Measurements from ENCODE around the gene MS4A6E. TPM values are rescaled to one million over a fixed set of nuclear protein-coding genes. Genes with fewer than 3 reads are reported as not detected.

Gene MS4A6E
- total and polyA plus RNA-seq, 2 experiments from 2014 or later, result not detected

DNA sequence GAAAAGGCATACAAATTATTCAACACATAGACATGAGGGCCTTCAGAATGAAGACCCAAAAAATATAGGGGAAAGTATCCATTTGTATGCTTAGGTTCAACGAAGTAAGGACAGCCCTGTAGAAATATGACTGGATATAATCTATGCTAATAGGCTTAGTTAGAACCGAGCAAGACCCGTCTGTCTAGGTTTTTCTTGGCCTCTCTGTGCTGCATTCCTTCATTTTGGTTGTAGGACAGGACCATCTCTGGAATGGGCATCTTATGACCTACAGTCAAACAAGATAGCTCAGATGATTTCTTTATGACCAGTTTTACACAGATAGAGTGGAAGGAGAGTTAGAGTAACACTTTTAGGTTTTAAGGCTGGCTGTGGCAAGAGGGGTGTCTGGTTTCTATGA is 45.7 kb downstream of the MS4A6E start:
- Mint-ChIP-seq H3K36me3 (ENCODE audit: low read depth) (peaks cover 8% of the 10 kb centered on the region), H3K27ac (no peak overlapping the region), H3K4me1 (0 out of 3 replicates have a peak, but pooled peaks cover 3% of the 10 kb centered on the region), H3K9me3 (peaks cover 12% of the 10 kb centered on the region), H3K27me3 (ENCODE audit: insufficient read depth, low read depth, poor library complexity) (peaks cover 3% of the 10 kb centered on the region), H3K4me3 (no peak overlapping the region)
- H3K36me3 ChIP-seq (ENCODE audit: insufficient read depth), result no peaks in the 10 kb centered on the region
- DNase-seq (ENCODE audit: low spot score) (no peak), ATAC-seq (no peak)
- H3K79me2 ChIP-seq (replicated peaks; ENCODE audit: insufficient read depth), result no peaks in the 10 kb centered on the region
- H3K4me2 ChIP-seq, result no peak overlapping the region
- H4K20me1 ChIP-seq (replicated peaks; ENCODE audit: insufficient read depth), result no peaks in the 10 kb centered on the region
- no peaks in the 10 kb centered on the region for H3K27me3 ChIP-seq (ENCODE audit: insufficient read depth)
- no peak overlapping the region for H2AFZ ChIP-seq
- no peaks in the 10 kb centered on the region; the same call in 1 of the 2 replicates for H3K4me1 ChIP-seq (ENCODE audit: insufficient read depth)
- peaks cover 22% of the 10 kb centered on the region for H3K9me2 ChIP-seq (ENCODE audit: insufficient read depth)
- H3K4me3 ChIP-seq, result no peak overlapping the region
- H3K27ac ChIP-seq (ENCODE audit: low read depth), result no peak overlapping the region
- no peaks in the 10 kb centered on the region for H3F3A ChIP-seq (replicated peaks; ENCODE audit: low read depth)
- no peak for TF ChIP-seq ZNF114 (CRISPR knock-in tag; IDR thresholded peaks at IDR 0.05)

DNA sequence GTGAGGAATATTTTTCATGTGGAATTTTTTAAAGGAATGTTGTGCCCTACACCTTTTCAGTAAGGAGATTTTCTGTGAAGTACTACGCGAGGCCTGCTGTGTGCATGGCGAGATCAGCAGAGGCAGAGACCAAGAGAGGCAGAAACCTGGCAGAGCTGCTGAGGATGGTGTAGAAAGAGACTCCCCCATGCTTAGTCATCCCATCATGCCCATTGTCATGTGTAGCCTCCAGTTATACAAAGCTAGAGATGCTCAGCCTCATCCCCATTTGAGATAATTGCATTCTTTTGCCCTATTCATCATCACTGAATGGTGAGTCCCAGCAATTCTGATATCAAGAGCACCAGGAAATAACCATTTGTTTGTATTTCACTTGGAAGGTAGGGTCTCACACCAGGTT is 48.3 kb downstream of the MS4A6E start:
- Histone ChIP-seq H3K4me3 (no peak overlapping the region), H3K4me1 (ENCODE audit: insufficient read depth) (no peaks in the 10 kb centered on the region; the same call in 1 of the 2 replicates), H3F3A (replicated peaks; ENCODE audit: low read depth) (no peaks in the 10 kb centered on the region), H3K4me2 (no peak overlapping the region), H3K79me2 (replicated peaks; ENCODE audit: insufficient read depth) (no peaks in the 10 kb centered on the region), H4K20me1 (replicated peaks; ENCODE audit: insufficient read depth) (no peaks in the 10 kb centered on the region), H2AFZ (no peak overlapping the region), H3K27me3 (ENCODE audit: insufficient read depth) (no peaks in the 10 kb centered on the region), H3K9me2 (ENCODE audit: insufficient read depth) (peaks cover 22% of the 10 kb centered on the region; the same call in 1 of the 2 replicates), H3K36me3 (ENCODE audit: insufficient read depth) (no peaks in the 10 kb centered on the region), H3K27ac (ENCODE audit: low read depth) (no peak overlapping the region)
- DNase-seq (ENCODE audit: low spot score) (no peak), ATAC-seq (no peak)
- Mint-ChIP-seq H3K27ac (no peak overlapping the region), H3K4me3 (no peak overlapping the region), H3K9me3 (no peaks in the 10 kb centered on the region; the same call in 1 of the 3 replicates), H3K4me1 (no peaks in the 10 kb centered on the region), H3K36me3 (ENCODE audit: low read depth) (no peaks in the 10 kb centered on the region), H3K27me3 (ENCODE audit: insufficient read depth, low read depth, poor library complexity) (peaks cover 3% of the 10 kb centered on the region)
- TF ChIP-seq JUNB (IDR thresholded peaks at IDR 0.05; ENCODE audit: unreplicated experiment) (no peak), NANOG (IDR thresholded peaks at IDR 0.05; ENCODE audit: borderline replicate concordance) (no peak), EZH2phosphoT487 (IDR thresholded peaks at IDR 0.05; ENCODE audit: unreplicated experiment) (no peak), EZH2 (IDR thresholded peaks at IDR 0.05; ENCODE audit: low read depth, unreplicated experiment) (no peak)
- TF ChIP-seq, protein P1, sequence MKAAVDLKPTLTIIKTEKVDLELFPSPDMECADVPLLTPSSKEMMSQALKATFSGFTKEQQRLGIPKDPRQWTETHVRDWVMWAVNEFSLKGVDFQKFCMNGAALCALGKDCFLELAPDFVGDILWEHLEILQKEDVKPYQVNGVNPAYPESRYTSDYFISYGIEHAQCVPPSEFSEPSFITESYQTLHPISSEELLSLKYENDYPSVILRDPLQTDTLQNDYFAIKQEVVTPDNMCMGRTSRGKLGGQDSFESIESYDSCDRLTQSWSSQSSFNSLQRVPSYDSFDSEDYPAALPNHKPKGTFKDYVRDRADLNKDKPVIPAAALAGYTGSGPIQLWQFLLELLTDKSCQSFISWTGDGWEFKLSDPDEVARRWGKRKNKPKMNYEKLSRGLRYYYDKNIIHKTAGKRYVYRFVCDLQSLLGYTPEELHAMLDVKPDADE (IDR thresholded peaks at IDR 0.05), result no peak
- TF ChIP-seq, protein P2, sequence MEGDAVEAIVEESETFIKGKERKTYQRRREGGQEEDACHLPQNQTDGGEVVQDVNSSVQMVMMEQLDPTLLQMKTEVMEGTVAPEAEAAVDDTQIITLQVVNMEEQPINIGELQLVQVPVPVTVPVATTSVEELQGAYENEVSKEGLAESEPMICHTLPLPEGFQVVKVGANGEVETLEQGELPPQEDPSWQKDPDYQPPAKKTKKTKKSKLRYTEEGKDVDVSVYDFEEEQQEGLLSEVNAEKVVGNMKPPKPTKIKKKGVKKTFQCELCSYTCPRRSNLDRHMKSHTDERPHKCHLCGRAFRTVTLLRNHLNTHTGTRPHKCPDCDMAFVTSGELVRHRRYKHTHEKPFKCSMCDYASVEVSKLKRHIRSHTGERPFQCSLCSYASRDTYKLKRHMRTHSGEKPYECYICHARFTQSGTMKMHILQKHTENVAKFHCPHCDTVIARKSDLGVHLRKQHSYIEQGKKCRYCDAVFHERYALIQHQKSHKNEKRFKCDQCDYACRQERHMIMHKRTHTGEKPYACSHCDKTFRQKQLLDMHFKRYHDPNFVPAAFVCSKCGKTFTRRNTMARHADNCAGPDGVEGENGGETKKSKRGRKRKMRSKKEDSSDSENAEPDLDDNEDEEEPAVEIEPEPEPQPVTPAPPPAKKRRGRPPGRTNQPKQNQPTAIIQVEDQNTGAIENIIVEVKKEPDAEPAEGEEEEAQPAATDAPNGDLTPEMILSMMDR (conservative IDR thresholded peaks at IDR 0.05; ENCODE audit: low read depth in 2 of 2), result no peak

DNA sequence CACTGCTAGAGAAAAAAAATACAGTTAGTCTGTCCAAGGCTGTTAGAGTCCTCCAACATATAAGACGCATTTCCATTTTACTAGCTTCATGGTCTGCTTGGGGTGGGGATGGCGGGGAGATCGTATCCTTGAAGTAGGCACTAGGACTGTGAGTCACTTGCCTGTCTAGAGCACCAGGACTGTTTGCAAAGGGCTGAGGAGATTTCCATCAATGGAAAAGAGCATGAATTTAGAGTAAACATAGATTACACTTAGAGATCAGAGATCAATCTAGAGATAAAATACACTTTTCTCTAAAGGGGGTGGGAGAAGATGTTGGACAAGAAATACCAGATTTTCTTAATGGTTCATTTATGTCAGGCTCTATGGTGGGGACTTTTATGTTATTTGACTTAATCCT is 49.5 kb downstream of the MS4A6E start:
- no peak overlapping the region for H3K4me3 Mint-ChIP-seq
- H3K27me3 Mint-ChIP-seq (ENCODE audit: insufficient read depth, low read depth, poor library complexity), result peaks cover 3% of the 10 kb centered on the region
- Histone ChIP-seq H3K4me3 (no peak overlapping the region), H3K79me2 (replicated peaks; ENCODE audit: insufficient read depth) (no peaks in the 10 kb centered on the region), H3K9me2 (ENCODE audit: insufficient read depth) (peaks cover 22% of the 10 kb centered on the region), H3F3A (replicated peaks; ENCODE audit: low read depth) (no peaks in the 10 kb centered on the region), H3K27me3 (ENCODE audit: insufficient read depth) (no peaks in the 10 kb centered on the region), H3K4me1 (ENCODE audit: insufficient read depth) (no peaks in the 10 kb centered on the region), H2AFZ (peak overlapping the region; percentile 32; the same call in 1 of the 2 replicates), H3K27ac (ENCODE audit: low read depth) (no peak overlapping the region), H4K20me1 (replicated peaks; ENCODE audit: insufficient read depth) (no peaks in the 10 kb centered on the region), H3K36me3 (ENCODE audit: insufficient read depth) (no peaks in the 10 kb centered on the region), H3K4me2 (no peak overlapping the region)
- no peak for TF ChIP-seq JUNB (IDR thresholded peaks at IDR 0.05; ENCODE audit: unreplicated experiment)
- H3K36me3 Mint-ChIP-seq (ENCODE audit: low read depth), result no peaks in the 10 kb centered on the region
- H3K27ac Mint-ChIP-seq, result no peak overlapping the region
- no peaks in the 10 kb centered on the region for H3K4me1 Mint-ChIP-seq
- DNase-seq (ENCODE audit: low spot score), result no peak
- no peak for ATAC-seq
- H3K9me3 Mint-ChIP-seq, result no peaks in the 10 kb centered on the region; the same call in 1 of the 3 replicates

All from GM23338 (cell line).